GM23338 (cell line): ENCODE measurements around the gene CACNG1. TPM values are rescaled to one million over a fixed set of nuclear protein-coding genes. Genes with fewer than 3 reads are reported as not detected.

ENCODE experiments used
- ATAC-seq: fragments of 200-7000 bp; cut with Tn5 transposase; 3 replicates; pipeline ENCODE4 v1.9.1; 2020
- DNase-seq: peaks from one replicate; pipeline ENCODE4 v3.0.0-alpha.2; 2015; ENCODE audit warnings: low spot score
- H2AFZ ChIP-seq: fragments of 200-600 bp; sonication (generic); 2 replicates; pipeline ENCODE4 v1.8.0; 2016; ENCODE audit warnings: antibody characterized with exemption, mild to moderate bottlenecking, moderate library complexity
- H3F3A ChIP-seq: fragments of 200-600 bp; sonication (generic); replicated peaks from 2 replicates; pipeline ENCODE4 v1.8.0; 2017; ENCODE audit warnings: antibody characterized with exemption, mixed run types, low read depth
- H3K27ac ChIP-seq: fragments of 200-600 bp; sonication (generic); 2 replicates; pipeline ENCODE4 v1.6.1; 2016; ENCODE audit warnings: low read depth
- H3K27me3 ChIP-seq: fragments of 200-600 bp; sonication (generic); 2 replicates; pipeline ENCODE4 v1.8.0; 2016; ENCODE audit warnings: mild to moderate bottlenecking, mixed run types, moderate library complexity; ENCODE audit not compliant: insufficient read depth
- H3K36me3 ChIP-seq: fragments of 200-600 bp; sonication (generic); 2 replicates; pipeline ENCODE4 v1.8.0; 2016; ENCODE audit warnings: mild to moderate bottlenecking; ENCODE audit not compliant: insufficient read depth
- H3K4me1 ChIP-seq: fragments of 200-600 bp; sonication (generic); 2 replicates; pipeline ENCODE4 v1.8.0; 2016; ENCODE audit warnings: mild to moderate bottlenecking, moderate library complexity; ENCODE audit not compliant: insufficient read depth
- H3K4me2 ChIP-seq: fragments of 200-600 bp; sonication (generic); 2 replicates; pipeline ENCODE4 v1.7.1; 2017; ENCODE audit warnings: mixed run types
- H3K4me3 ChIP-seq: fragments of 200-600 bp; sonication (generic); 2 replicates; pipeline ENCODE4 v1.6.1; 2016; ENCODE audit warnings: mixed run types
- H3K79me2 ChIP-seq: fragments of 200-600 bp; sonication (generic); replicated peaks from 2 replicates; pipeline ENCODE4 v1.8.0; 2017; ENCODE audit warnings: mild to moderate bottlenecking; ENCODE audit not compliant: insufficient read depth
- H3K9me2 ChIP-seq: fragments of 200-600 bp; sonication (generic); 2 replicates; pipeline ENCODE4 v1.8.0; 2017; ENCODE audit not compliant: insufficient read depth
- H4K20me1 ChIP-seq: fragments of 200-600 bp; sonication (generic); replicated peaks from 2 replicates; pipeline ENCODE4 v1.8.0; 2017; ENCODE audit warnings: mild to moderate bottlenecking; ENCODE audit not compliant: insufficient read depth
- H3K27ac Mint-ChIP-seq: 2 replicates; pipeline ENCODE4 v1.8.0; 2020; ENCODE audit warnings: inconsistent platforms, mild to moderate bottlenecking, moderate library complexity, mixed read lengths
- H3K27me3 Mint-ChIP-seq: 3 replicates; pipeline ENCODE4 v1.8.0; 2022; ENCODE audit warnings: low read depth, mild to moderate bottlenecking, moderate library complexity, mixed read lengths, inconsistent platforms; ENCODE audit not compliant: insufficient read depth, poor library complexity
- H3K36me3 Mint-ChIP-seq: 3 replicates; pipeline ENCODE4 v1.8.0; 2021; ENCODE audit warnings: low read depth, mild to moderate bottlenecking, inconsistent platforms, moderate library complexity, mixed read lengths
- H3K4me1 Mint-ChIP-seq: 3 replicates; pipeline ENCODE4 v1.8.0; 2020; ENCODE audit warnings: mild to moderate bottlenecking, inconsistent platforms, mixed read lengths
- H3K4me3 Mint-ChIP-seq: 3 replicates; pipeline ENCODE4 v1.8.0; 2021; ENCODE audit warnings: moderate library complexity, mild to moderate bottlenecking, inconsistent platforms, mixed read lengths
- H3K9me3 Mint-ChIP-seq: 3 replicates; pipeline ENCODE4 v1.8.0; 2020; ENCODE audit warnings: moderate library complexity, mild to moderate bottlenecking, inconsistent platforms, mixed read lengths
- CREB1 ChIP-seq: fragments of 250-450 bp; sonication (Bioruptor Pico); IDR thresholded peaks from 2 replicates; pipeline ENCODE4 v1.5.0; 2020; ENCODE audit warnings: low read depth, mild to moderate bottlenecking, moderate library complexity
- CTCF ChIP-seq, 2 experiments: fragments of 200-600 bp in 1 of 2; sonication (generic) in 1 of 2; conservative IDR thresholded peaks; 2 replicates each; pipeline versions ENCODE4 v1.5.1 to v1.6.1; 2016 to 2017; ENCODE audit warnings: antibody characterized with exemption in 2 of 2, low read depth in 2 of 2, mild to moderate bottlenecking in 2 of 2, moderate library complexity in 1 of 2
- ETS1 ChIP-seq: IDR thresholded peaks from 2 replicates; pipeline ENCODE4 v1.6.1; 2016; ENCODE audit warnings: antibody characterized with exemption
- EZH2 ChIP-seq: fragments of 200-600 bp; sonication (generic); IDR thresholded peaks from one replicate; pipeline ENCODE4 v1.8.0; 2017; ENCODE audit warnings: antibody characterized with exemption, mild to moderate bottlenecking, low read depth; ENCODE audit not compliant: unreplicated experiment
- EZH2phosphoT487 ChIP-seq: fragments of 200-600 bp; sonication (generic); IDR thresholded peaks from one replicate; pipeline ENCODE4 v1.8.1; 2018; ENCODE audit warnings: antibody characterized with exemption; ENCODE audit not compliant: unreplicated experiment
- JUNB ChIP-seq: IDR thresholded peaks from one replicate; pipeline ENCODE4 v1.6.1; 2016; ENCODE audit warnings: antibody characterized with exemption; ENCODE audit not compliant: unreplicated experiment
- NANOG ChIP-seq: IDR thresholded peaks from 2 replicates; pipeline ENCODE4 v1.6.1; 2016; ENCODE audit warnings: antibody characterized with exemption, borderline replicate concordance
- POLR2AphosphoS5 ChIP-seq: IDR thresholded peaks from 2 replicates; pipeline ENCODE4 v1.6.1; 2016; ENCODE audit warnings: antibody characterized with exemption, low read depth
- STAT1 ChIP-seq: IDR thresholded peaks from one replicate; pipeline ENCODE4 v1.6.1; 2016; ENCODE audit warnings: antibody characterized with exemption; ENCODE audit not compliant: unreplicated experiment
- ZNF114 ChIP-seq: fragments of 250-450 bp; sonication (Bioruptor Pico); IDR thresholded peaks from 2 replicates; pipeline ENCODE4 v1.5.0; 2020; ENCODE audit warnings: mild to moderate bottlenecking, moderate library complexity
- ZNF331 ChIP-seq: fragments of 250-450 bp; sonication (Bioruptor Pico); IDR thresholded peaks from 2 replicates; pipeline ENCODE4 v1.5.0; 2020; ENCODE audit warnings: low read depth, mild to moderate bottlenecking, moderate library complexity
- ZNF462 ChIP-seq: fragments of 250-450 bp; sonication (Bioruptor Pico); IDR thresholded peaks from 2 replicates; pipeline ENCODE4 v1.5.0; 2020; ENCODE audit warnings: mild to moderate bottlenecking, moderate library complexity
- polyA plus RNA-seq: library from polyadenylated mRNA; unstranded; fragments of >200 nt; fragmentation: Nextera tagmentation; extraction: Ambion mirVana; gene quantifications from 2 replicates; pipeline ENCODE4 v1.2.1, GENCODE V29; 2016
- total RNA-seq: library from RNA; depleted of rRNA; stranded (reverse); fragments of >200 nt; shearing (Covaris generic); gene quantifications from 2 replicates; pipeline ENCODE4 v1.2.3, GENCODE V29; 2014
- TF ChIP-seq, protein P1 (sequence below): IDR thresholded peaks from one replicate; pipeline ENCODE4 v1.6.1; 2018; ENCODE audit warnings: antibody characterized with exemption; ENCODE audit not compliant: unreplicated experiment

The CACNG1 gene
- total and polyA plus RNA-seq, 2 experiments from 2014 or later, result not detected

GRCh38 chr17:67069603-67070136 lies 25.3 kb downstream of the CACNG1 start:
- no peak for DNase-seq
- H3K27ac ChIP-seq, result no peak overlapping the region
- TF ChIP-seq ZNF114 (CRISPR knock-in tag) (no peak), POLR2AphosphoS5 (no peak), EZH2phosphoT487 (no peak), STAT1 (no peak), ZNF462 (CRISPR knock-in tag) (no peak), EZH2 (no peak), CTCF (conservative IDR thresholded peaks at IDR 0.05; ENCODE audit: low read depth in 2 of 2) (no peak), ZNF331 (CRISPR knock-in tag) (no peak), NANOG (no peak), CREB1 (CRISPR knock-in tag) (no peak), JUNB (no peak), ETS1 (no peak)
- TF ChIP-seq, protein P1, sequence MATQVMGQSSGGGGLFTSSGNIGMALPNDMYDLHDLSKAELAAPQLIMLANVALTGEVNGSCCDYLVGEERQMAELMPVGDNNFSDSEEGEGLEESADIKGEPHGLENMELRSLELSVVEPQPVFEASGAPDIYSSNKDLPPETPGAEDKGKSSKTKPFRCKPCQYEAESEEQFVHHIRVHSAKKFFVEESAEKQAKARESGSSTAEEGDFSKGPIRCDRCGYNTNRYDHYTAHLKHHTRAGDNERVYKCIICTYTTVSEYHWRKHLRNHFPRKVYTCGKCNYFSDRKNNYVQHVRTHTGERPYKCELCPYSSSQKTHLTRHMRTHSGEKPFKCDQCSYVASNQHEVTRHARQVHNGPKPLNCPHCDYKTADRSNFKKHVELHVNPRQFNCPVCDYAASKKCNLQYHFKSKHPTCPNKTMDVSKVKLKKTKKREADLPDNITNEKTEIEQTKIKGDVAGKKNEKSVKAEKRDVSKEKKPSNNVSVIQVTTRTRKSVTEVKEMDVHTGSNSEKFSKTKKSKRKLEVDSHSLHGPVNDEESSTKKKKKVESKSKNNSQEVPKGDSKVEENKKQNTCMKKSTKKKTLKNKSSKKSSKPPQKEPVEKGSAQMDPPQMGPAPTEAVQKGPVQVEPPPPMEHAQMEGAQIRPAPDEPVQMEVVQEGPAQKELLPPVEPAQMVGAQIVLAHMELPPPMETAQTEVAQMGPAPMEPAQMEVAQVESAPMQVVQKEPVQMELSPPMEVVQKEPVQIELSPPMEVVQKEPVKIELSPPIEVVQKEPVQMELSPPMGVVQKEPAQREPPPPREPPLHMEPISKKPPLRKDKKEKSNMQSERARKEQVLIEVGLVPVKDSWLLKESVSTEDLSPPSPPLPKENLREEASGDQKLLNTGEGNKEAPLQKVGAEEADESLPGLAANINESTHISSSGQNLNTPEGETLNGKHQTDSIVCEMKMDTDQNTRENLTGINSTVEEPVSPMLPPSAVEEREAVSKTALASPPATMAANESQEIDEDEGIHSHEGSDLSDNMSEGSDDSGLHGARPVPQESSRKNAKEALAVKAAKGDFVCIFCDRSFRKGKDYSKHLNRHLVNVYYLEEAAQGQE, result no peak
- Mint-ChIP-seq H3K36me3 (no peaks in the 10 kb centered on the region), H3K4me1 (no peaks in the 10 kb centered on the region), H3K27me3 (peaks cover 5% of the 10 kb centered on the region), H3K27ac (no peak overlapping the region), H3K4me3 (no peak overlapping the region), H3K9me3 (no peaks in the 10 kb centered on the region)
- ATAC-seq, result no peak
- no peaks in the 10 kb centered on the region for H3K9me2 ChIP-seq
- H3K4me3 ChIP-seq, result no peak overlapping the region
- no peaks in the 10 kb centered on the region for H3K36me3 ChIP-seq
- H3K4me2 ChIP-seq, result no peak overlapping the region
- H3K27me3 ChIP-seq, result no peaks in the 10 kb centered on the region
- no peaks in the 10 kb centered on the region for H3F3A ChIP-seq
- H3K4me1 ChIP-seq, result no peaks in the 10 kb centered on the region
- H4K20me1 ChIP-seq, result no peaks in the 10 kb centered on the region
- no peaks in the 10 kb centered on the region for H3K79me2 ChIP-seq
- no peak overlapping the region for H2AFZ ChIP-seq
